ENCODE data around the gene FAM89B. TPM values are rescaled to one million over a fixed set of nuclear protein-coding genes. Genes with fewer than 3 reads are reported as not detected.

Gene FAM89B
- total RNA-seq, 2 experiments from 2014 or later = 12.7 to 16.0 TPM

DNA sequence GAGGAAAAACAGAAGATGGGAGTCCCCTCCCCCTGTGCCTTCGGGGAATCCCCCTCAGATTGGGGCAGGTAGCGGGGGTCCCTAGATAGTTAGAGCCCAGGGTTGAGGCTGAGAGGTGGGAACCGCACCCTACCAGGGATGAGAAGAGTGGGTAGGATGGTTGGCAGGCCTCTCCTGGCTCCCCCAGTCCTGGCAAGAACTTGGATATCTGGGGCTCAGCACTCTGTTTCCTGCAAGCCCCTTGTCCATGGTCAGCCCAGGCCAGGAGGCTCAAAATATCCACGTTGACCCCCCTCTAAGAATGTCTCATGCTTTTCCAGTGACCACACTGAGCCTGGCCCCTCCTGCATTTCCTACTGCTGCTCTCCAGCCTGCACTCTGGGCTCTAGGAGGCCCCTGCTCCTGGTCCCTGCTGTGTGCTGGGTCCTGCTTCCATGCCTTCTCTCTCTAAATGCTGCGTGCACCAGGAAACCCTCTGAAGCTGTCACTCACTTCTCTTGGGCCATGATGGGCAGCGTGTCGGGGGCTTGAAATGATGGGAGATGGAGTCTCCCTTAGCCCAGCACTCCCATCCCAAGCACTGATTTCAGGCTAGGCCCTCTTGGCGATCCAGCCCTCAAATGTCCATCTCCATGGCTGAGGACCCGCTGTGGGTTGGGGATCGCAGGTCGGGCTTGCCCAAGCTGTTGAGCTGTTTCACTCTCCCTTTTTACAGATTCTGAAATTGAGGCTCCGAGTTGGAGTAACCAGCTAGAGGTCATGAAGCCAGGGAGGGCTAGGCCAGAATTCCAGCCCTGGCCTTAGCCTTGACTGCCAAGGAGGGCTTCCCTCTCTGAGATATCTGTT, 39.6 kb downstream of the FAM89B start:
- ATAC-seq (no peak), DNase-seq (no peak)
- TF ChIP-seq, protein P1, sequence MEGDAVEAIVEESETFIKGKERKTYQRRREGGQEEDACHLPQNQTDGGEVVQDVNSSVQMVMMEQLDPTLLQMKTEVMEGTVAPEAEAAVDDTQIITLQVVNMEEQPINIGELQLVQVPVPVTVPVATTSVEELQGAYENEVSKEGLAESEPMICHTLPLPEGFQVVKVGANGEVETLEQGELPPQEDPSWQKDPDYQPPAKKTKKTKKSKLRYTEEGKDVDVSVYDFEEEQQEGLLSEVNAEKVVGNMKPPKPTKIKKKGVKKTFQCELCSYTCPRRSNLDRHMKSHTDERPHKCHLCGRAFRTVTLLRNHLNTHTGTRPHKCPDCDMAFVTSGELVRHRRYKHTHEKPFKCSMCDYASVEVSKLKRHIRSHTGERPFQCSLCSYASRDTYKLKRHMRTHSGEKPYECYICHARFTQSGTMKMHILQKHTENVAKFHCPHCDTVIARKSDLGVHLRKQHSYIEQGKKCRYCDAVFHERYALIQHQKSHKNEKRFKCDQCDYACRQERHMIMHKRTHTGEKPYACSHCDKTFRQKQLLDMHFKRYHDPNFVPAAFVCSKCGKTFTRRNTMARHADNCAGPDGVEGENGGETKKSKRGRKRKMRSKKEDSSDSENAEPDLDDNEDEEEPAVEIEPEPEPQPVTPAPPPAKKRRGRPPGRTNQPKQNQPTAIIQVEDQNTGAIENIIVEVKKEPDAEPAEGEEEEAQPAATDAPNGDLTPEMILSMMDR (IDR thresholded peaks at IDR 0.05) = no peak
- POLR2A ChIA-PET = interaction anchor here (1.2 to 5.2 kb wide), 5 partner anchors 17 to 113 kb away, joined by 3 to 30 read pairs (median 5); partner anchors contain the start of genes KCNK7 and MALAT1
- CTCF ChIA-PET = interaction anchor here (0.9 to 6.0 kb wide), 6 partner anchors 14 to 377 kb away, joined by 3 to 47 read pairs (median 5); partner anchors contain the start of genes EHBP1L1 and KCNK7
- Mint-ChIP-seq H3K9me3 (no peaks in the 10 kb centered on the region), H3K27ac (peak overlapping the region; percentile 88), H3K4me1 (ENCODE audit: low read depth) (peaks cover 44% of the 10 kb centered on the region), H3K27me3 (no peaks in the 10 kb centered on the region), H3K4me3 (peak overlapping the region; percentile 93), H3K36me3 (ENCODE audit: low read depth) (peaks cover 35% of the 10 kb centered on the region)
- intact Hi-C loops (cut with micrococcal nuclease) = no loop called here

- POLR2A ChIA-PET = interaction anchor here (1.2 to 5.2 kb wide), 8 partner anchors 18 to 114 kb away, joined by 3 to 30 read pairs (median 4); partner anchors contain the start of genes KCNK7, MALAT1 and SIPA1
- peak overlapping the region; percentile 88 for H3K27ac Mint-ChIP-seq
- peaks cover 50% of the 10 kb centered on the region for H3K4me1 Mint-ChIP-seq (ENCODE audit: low read depth)
- CTCF ChIA-PET = interaction anchor here (0.9 to 6.0 kb wide), 6 partner anchors 13 to 41 kb away, joined by 3 to 47 read pairs (median 8); partner anchors contain the start of genes EHBP1L1, FAM89B, KCNK7 and ZNRD2
- intact Hi-C loops (cut with micrococcal nuclease) = no loop called here
- DNase-seq = no peak
- H3K4me3 Mint-ChIP-seq = peak overlapping the region; percentile 93
- TF ChIP-seq, protein P1 (IDR thresholded peaks at IDR 0.05) = no peak
- H3K36me3 Mint-ChIP-seq (ENCODE audit: low read depth) = peaks cover 37% of the 10 kb centered on the region
- ATAC-seq = no peak
- H3K27me3 Mint-ChIP-seq = no peaks in the 10 kb centered on the region
- no peaks in the 10 kb centered on the region for H3K9me3 Mint-ChIP-seq
These were observed 40.4 kb downstream of the FAM89B start for GRCh38 chr11:65612691-65613090.

DNA sequence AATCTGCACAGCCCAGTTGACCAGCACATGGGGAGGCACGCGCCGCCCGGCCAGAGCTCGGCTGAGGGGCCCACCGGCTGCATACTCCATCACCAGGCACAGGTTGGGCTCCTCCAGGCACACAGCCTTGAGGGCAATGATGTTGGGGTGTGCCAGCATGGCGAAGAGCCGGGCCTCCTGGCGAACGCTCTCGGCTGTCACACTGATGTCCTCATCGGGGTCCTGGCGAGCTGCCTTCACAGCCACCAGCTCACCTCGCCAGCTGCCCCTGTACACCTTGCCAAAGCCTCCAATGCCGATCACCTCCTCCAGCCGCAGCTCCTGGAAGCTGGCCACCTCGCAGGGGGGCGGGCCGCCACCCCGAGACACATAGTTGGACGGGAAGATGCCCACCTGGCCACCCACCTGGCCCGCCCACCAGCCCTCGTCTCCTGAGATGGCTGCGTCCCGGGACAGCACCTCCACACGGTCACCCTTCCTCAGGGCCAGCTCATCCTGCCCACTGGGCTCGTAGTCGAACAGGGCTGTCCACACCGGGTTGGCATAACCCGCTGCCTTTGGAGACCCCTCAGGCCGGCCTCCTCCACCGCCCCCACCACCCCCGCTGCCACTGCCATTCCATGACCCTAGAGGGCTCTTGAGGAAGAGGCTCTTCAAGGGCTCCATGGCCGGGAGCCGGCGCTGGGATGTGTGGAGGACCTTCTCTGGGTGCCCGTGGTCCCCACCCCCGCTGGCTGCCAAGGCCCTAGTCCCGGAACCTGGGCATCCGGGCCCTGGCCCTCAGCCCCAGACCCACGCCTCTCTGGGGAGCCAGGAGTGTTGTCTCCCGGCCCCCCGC, 41.0 kb downstream of the FAM89B start:
- peak overlapping the region; percentile 78 for H3K27ac Mint-ChIP-seq
- POLR2A ChIA-PET = interaction anchor here (1.2 to 5.2 kb wide), 10 partner anchors 19 to 115 kb away, joined by 3 to 30 read pairs (median 6); partner anchors contain the start of genes EHBP1L1, KCNK7, MALAT1 and SIPA1
- no peak for DNase-seq

DNA sequence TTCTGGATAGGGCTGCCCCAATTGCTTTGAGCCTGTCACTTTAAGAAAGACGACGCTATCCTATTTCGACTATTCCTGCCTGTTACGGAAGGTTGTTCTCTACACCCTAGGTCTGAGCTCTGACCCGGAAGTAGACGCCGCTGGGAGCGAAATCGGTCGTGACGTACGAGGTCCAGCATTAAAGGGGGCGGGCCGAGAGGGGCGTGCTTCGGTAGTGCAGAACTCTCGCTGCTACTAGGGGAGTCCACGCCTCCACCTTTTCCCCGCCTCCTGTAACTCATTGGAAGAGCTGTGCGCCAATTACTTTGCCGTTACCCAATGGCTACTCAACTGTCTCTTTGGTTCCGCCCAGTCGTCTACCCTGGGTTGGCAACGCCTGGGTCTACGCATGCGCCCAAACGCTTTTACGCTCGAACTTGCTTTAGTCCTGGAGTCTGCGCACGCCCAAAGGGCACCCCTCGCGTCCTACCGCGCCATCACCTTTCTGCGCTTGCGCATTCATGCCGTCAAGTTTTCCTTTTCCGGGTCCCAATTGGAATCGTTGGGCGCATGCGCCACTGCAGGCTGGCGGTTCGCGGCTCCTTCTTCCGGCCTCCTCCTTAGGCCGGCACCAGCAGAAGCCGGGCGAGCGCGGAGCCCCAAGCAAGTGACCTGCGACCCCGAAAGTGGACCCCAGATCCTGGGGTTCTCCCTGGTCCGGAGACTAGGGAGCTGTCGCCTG, 43.1 kb downstream of the FAM89B start, which contains the start of gene PCNX3:
TSS of gene PCNX3 (plus strand) at position 548 of the 721 bp plus-strand sequence. CDS start 536 bp downstream, outside the sequence.
- CTCF ChIA-PET = interaction anchor here (1.0 to 3.4 kb wide), 12 partner anchors 10 to 275 kb away, joined by 3 to 25 read pairs (median 4); partner anchors contain the start of genes AP5B1, CCDC85B, EHBP1L1 and FAM89B

More for the DNA sequence above, 41.0 kb downstream of the FAM89B start:
- intact Hi-C loops (cut with micrococcal nuclease) = no loop called here
- Mint-ChIP-seq H3K36me3 (ENCODE audit: low read depth) (peaks cover 33% of the 10 kb centered on the region), H3K9me3 (no peaks in the 10 kb centered on the region), H3K4me3 (peak overlapping the region; percentile 93), H3K4me1 (ENCODE audit: low read depth) (peaks cover 53% of the 10 kb centered on the region), H3K27me3 (no peaks in the 10 kb centered on the region)
- TF ChIP-seq, protein P1 (IDR thresholded peaks at IDR 0.05) = no peak
- CTCF ChIA-PET = interaction anchor here (1.3 to 6.0 kb wide), 6 partner anchors 12 to 42 kb away, joined by 3 to 47 read pairs (median 8); partner anchors contain the start of genes EHBP1L1, FAM89B, KCNK7 and ZNRD2
- ATAC-seq = no peak

More for the DNA sequence above, 43.1 kb downstream of the FAM89B start, which contains the start of gene PCNX3:
- no peaks in the 10 kb centered on the region for H3K9me3 Mint-ChIP-seq
- TF ChIP-seq, protein P1 (IDR thresholded peaks at IDR 0.05) = no peak
- peak within 1 kb of the TSS; percentile 97 for H3K27ac Mint-ChIP-seq
- peak within 1 kb of the TSS; percentile 93 for H3K4me3 Mint-ChIP-seq
- peaks cover 38% of the 10 kb centered on the region for H3K36me3 Mint-ChIP-seq (ENCODE audit: low read depth)
- POLR2A ChIA-PET = interaction anchor here (0.9 to 5.3 kb wide), 25 partner anchors 12 to 276 kb away, joined by 3 to 39 read pairs (median 5); partner anchors contain the start of genes KAT5, KCNK7, MALAT1 and MUS81
- intact Hi-C loops (cut with micrococcal nuclease) = loop anchor here (2.0 kb wide), 1 partner anchor 41 kb away; no protein-coding TSS in a partner anchor
- ATAC-seq = peak; percentile 90
- H3K4me1 Mint-ChIP-seq (ENCODE audit: low read depth) = peaks cover 45% of the 10 kb centered on the region
- peak; percentile 100 for DNase-seq
- no peaks in the 10 kb centered on the region for H3K27me3 Mint-ChIP-seq
